Upper lobe of left lung (tissue), 6 donors: Measurements from ENCODE around the gene TMEM245. TPM values are rescaled to one million over a fixed set of nuclear protein-coding genes. Genes with fewer than 3 reads are reported as not detected.

Experiments
- ATAC-seq, 2 donors: fragments of 200-7000 bp; cut with Tn5 transposase; one replicate each; pipeline ENCODE4 v1.9.1; 2022; ENCODE audit warnings: mild to moderate bottlenecking in 2 of 2, moderate library complexity in 2 of 2; ENCODE audit not compliant: low FRiP score in 2 of 2
- DNase-seq, 2 donors: peaks; one replicate each; pipeline ENCODE4 v3.0.0-alpha.2; 2019 to 2020
- H3K27ac ChIP-seq, 4 donors: fragments of 200-600 bp; sonication (generic); one replicate each; pipeline ENCODE4 v1.5.1; 2016 to 2019
- H3K27me3 ChIP-seq, 4 donors: fragments of 200-600 bp; sonication (generic); one replicate each; pipeline ENCODE4 v1.5.1; 2017 to 2019
- H3K36me3 ChIP-seq, 4 donors: fragments of 200-600 bp; sonication (generic); one replicate each; pipeline ENCODE4 v1.5.1; 2016 to 2019
- H3K4me1 ChIP-seq, 4 donors: fragments of 200-600 bp; sonication (generic); one replicate each; pipeline ENCODE4 v1.5.1; 2018 to 2019
- H3K4me3 ChIP-seq, 4 donors: fragments of 200-600 bp; sonication (generic); one replicate each; pipeline ENCODE4 v1.5.1; 2017 to 2019; ENCODE audit warnings: mild to moderate bottlenecking in 2 of 4, moderate library complexity in 1 of 4
- H3K9me3 ChIP-seq, 4 donors: fragments of 200-600 bp; sonication (generic); one replicate each; pipeline ENCODE4 v1.5.1; 2018 to 2019
- CTCF ChIP-seq, 6 experiments: fragments of 450-650 bp in 4 of 6; fragments of 200-600 bp in 2 of 6; sonication (generic) in 2 of 6; IDR thresholded peaks; one replicate each; pipeline ENCODE4 v1.5.1; 2016 to 2019; ENCODE audit warnings: antibody characterized with exemption in 6 of 6
- EP300 ChIP-seq, 4 donors: sonication (generic); formaldehyde crosslinking; IDR thresholded peaks; one replicate each; pipeline ENCODE4 v1.5.1; 2017; ENCODE audit warnings: antibody characterized with exemption in 4 of 4, control low read depth in 2 of 4
- POLR2A ChIP-seq, 4 donors: fragments of 450-650 bp; IDR thresholded peaks; one replicate each; pipeline ENCODE4 v1.5.1; 2016 to 2017; ENCODE audit warnings: antibody characterized with exemption in 4 of 4, mild to moderate bottlenecking in 2 of 4
- POLR2AphosphoS5 ChIP-seq, 2 donors: sonication (generic); formaldehyde crosslinking; IDR thresholded peaks; one replicate each; pipeline ENCODE4 v1.5.1; 2017; ENCODE audit warnings: antibody characterized with exemption in 2 of 2
- WGBS, 2 donors: methylation state at CpG; one replicate each; pipeline ENCODE4 v1.1.5; 2017 to 2018; 5-methylcytosine and 5-hydroxymethylcytosine counted together
- total RNA-seq, 6 donors: library from RNA; depleted of rRNA in 4 of 6; stranded (reverse); fragments of >200 nt in 4 of 6; gene quantifications; one replicate each; pipeline versions ENCODE4 v1.1.0 to v1.2.1, GENCODE V29; 2016 to 2021
- donor health status: DM: no; HTN: no; CAD: no; lungs with moderate emphysema.
- donor health status: DM: no; HTN: yes; CAD: no; lungs with severe emphysema.

Gene TMEM245
- total RNA-seq, 6 donors from 2014 or later: 54.5 to 203 (median 88.7) TPM

GRCh38 chr9:109113892-109114609 is 5.7 kb downstream of the TMEM245 start:
- Histone ChIP-seq H3K4me1 (peaks cover 67 to 94% (median 87%) of the 10 kb centered on the region in 4 donors), H3K9me3 (no peaks in the 10 kb centered on the region), H3K27ac (peak overlapping the region; percentile 75 to 95 (median 80)), H3K36me3 (no peaks in the 10 kb centered on the region), H3K4me3 (no peak overlapping the region), H3K27me3 (no peaks in the 10 kb centered on the region)
- WGBS, 2 donors: 71 to 74% methylated on average over 12 of the region's 12 CpGs
- ATAC-seq: peak in 1 of 2 donors; percentile 75
- peak; percentile 8 to 65 for DNase-seq
- no peak for TF ChIP-seq CTCF (IDR thresholded peaks at IDR 0.05)
- peak in 1 of 2 donors; percentile 53 for TF ChIP-seq POLR2AphosphoS5 (IDR thresholded peaks at IDR 0.05)
- peak in 1 of 4 donors; percentile 23 for TF ChIP-seq POLR2A (IDR thresholded peaks at IDR 0.05)
- TF ChIP-seq EP300 (IDR thresholded peaks at IDR 0.05): peak in 3 of 4 donors; percentile 42 to 99 (median 87)

DNA sequence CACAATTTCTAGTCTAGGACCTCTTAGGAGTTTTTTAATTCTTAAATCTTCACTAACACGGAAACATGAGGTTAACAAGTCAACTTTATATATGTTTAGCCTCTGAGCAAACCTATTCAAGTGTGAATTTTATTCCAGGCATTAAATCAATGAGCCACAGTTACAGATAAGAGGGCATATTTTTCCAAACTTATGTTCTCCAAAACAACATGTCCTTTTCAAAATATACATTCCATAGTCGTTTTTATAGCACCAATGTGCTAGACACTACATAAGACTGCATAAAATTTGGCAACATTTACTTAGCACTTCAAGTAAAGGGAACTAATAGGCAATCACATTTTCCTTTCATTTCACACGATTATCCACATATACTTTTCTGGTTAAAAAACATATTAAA is 6.5 kb downstream of the TMEM245 start:
- 42 to 47% methylated on average over 3 of the region's 3 CpGs for WGBS, 2 donors
- H3K27ac ChIP-seq: peak overlapping the region; percentile 73 to 95 (median 80)
- ATAC-seq: no peak

DNA sequence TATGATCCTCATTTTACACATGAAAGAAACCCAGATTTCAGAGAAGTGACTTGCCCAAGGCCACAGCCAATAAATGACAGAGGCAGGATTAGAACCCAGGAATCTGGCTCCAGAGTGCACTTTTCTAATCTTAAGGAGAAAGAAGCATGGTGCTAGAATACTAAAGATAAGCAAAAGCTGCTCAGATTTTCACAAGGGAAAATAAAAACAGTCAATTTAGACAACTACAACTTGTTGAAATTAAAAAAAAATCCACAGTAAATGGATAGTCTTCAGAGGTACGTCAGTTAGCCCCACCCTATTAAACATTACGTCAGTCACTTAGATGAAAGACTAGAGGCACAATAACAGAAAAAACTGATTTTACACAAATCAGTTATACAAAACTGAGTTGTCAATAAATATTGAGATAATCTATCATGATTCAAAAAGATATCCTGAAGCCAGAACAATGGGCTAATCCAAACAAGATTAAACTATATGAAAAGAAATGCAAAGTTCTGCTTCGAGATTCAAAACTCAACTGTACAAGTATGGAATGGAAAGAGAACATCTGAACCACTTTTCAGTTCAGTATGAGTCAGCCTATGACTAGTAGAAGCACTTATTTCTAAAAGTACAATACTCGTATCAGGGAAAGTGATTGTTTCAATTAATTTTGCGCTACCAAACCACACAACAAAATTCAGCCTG is 9.3 kb downstream of the TMEM245 start:
- Histone ChIP-seq H3K4me3 (no peak overlapping the region), H3K36me3 (peaks cover 0 to 5% (median 0%) of the 10 kb centered on the region in 4 donors), H3K27ac (peak overlapping the region; percentile 69 to 95 (median 76)), H3K4me1 (peaks cover 66 to 88% (median 78%) of the 10 kb centered on the region in 4 donors), H3K9me3 (no peaks in the 10 kb centered on the region), H3K27me3 (no peaks in the 10 kb centered on the region)
- TF ChIP-seq CTCF (IDR thresholded peaks at IDR 0.05): no peak
- TF ChIP-seq POLR2AphosphoS5 (IDR thresholded peaks at IDR 0.05): no peak
- no peak for TF ChIP-seq POLR2A (IDR thresholded peaks at IDR 0.05)
- TF ChIP-seq EP300 (IDR thresholded peaks at IDR 0.05): no peak
- ATAC-seq (peak in 1 of 2 donors; percentile 82), DNase-seq (no peak)
- WGBS, 2 donors: 23 to 33% methylated on average over 5 of the region's 5 CpGs

More for the DNA sequence above, 6.5 kb downstream of the TMEM245 start:
- H3K4me1 ChIP-seq: peaks cover 69 to 94% (median 93%) of the 10 kb centered on the region in 4 donors
- no peaks in the 10 kb centered on the region for H3K36me3 ChIP-seq
- DNase-seq: no peak
- no peak for TF ChIP-seq CTCF (IDR thresholded peaks at IDR 0.05)
- no peak for TF ChIP-seq EP300 (IDR thresholded peaks at IDR 0.05)
- TF ChIP-seq POLR2AphosphoS5 (IDR thresholded peaks at IDR 0.05): no peak
- no peak for TF ChIP-seq POLR2A (IDR thresholded peaks at IDR 0.05)
- H3K9me3 ChIP-seq: no peaks in the 10 kb centered on the region
- no peaks in the 10 kb centered on the region for H3K27me3 ChIP-seq
- no peak overlapping the region for H3K4me3 ChIP-seq

DNA sequence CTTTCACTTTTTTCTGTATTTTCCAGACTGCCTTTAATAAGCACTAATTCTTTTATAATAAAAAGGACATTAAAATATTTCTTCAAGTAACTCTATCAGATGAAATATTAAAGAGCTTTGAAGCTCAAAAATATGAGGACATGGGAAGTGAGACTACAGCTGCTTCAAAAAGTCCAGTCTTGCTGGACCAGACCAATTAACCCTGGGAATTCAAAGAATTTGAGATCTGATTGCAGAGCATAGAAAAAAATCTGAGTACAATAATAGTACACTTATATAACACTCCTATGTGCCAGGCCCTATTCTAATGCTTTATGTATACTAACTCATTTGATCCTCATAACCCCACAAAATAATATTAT is 9.8 kb downstream of the TMEM245 start:
- Histone ChIP-seq H3K9me3 (no peaks in the 10 kb centered on the region), H3K4me3 (no peak overlapping the region), H3K27ac (peak overlapping the region; percentile 69 to 95 (median 76)), H3K36me3 (peaks cover 0 to 9% (median 2%) of the 10 kb centered on the region in 4 donors), H3K27me3 (no peaks in the 10 kb centered on the region), H3K4me1 (peaks cover 65 to 83% (median 74%) of the 10 kb centered on the region in 4 donors)
- ATAC-seq (no peak), DNase-seq (no peak)
- TF ChIP-seq POLR2AphosphoS5 (IDR thresholded peaks at IDR 0.05) (no peak), EP300 (IDR thresholded peaks at IDR 0.05) (peak in 1 of 4 donors; percentile 1)

DNA sequence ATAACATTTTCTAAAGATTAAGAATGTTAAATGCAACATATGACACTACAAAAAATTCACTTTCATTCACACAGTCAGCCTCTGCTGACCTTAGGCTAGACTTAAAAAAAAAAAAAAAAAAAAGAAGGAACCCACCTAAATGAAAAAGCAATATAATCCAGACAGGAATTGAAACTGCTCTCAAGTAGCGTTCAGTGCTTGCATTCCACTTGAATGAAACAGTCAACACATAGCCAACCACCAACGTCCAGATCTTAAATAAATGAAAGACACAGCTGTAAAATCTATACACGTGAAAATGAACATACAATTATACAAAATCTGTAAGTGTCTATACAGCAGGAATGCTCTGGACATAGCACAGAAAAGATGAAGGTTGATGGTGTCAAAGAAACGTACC is 11.4 kb downstream of the TMEM245 start:
- no peaks in the 10 kb centered on the region for H3K9me3 ChIP-seq
- peaks cover 51 to 67% (median 59%) of the 10 kb centered on the region in 4 donors for H3K4me1 ChIP-seq
- 33 to 39% methylated on average over 4 of the region's 4 CpGs for WGBS, 2 donors
- peak overlapping the region in 3 of 4 donors; percentile 11 to 95 (median 58) for H3K27ac ChIP-seq
- peak in 1 of 2 donors; percentile 52 for ATAC-seq
- H3K27me3 ChIP-seq: no peaks in the 10 kb centered on the region
- peaks cover 0 to 15% (median 4%) of the 10 kb centered on the region in 4 donors for H3K36me3 ChIP-seq
- H3K4me3 ChIP-seq: no peak overlapping the region
- no peak for DNase-seq
- TF ChIP-seq CTCF (IDR thresholded peaks at IDR 0.05) (no peak), POLR2AphosphoS5 (IDR thresholded peaks at IDR 0.05) (no peak), POLR2A (IDR thresholded peaks at IDR 0.05) (no peak), EP300 (IDR thresholded peaks at IDR 0.05) (no peak)
